GM21529 (cell line): ENCODE data around the gene CFAP61.
A peak's percentile ranks its signal among the peaks of the same experiment; 100 is the strongest.

Experiments used
- ATAC-seq: cut with Tn5 transposase; IDR thresholded peaks from one replicate; pipeline ENCODE4 v1.9.1; 2021; ENCODE audit not compliant: unreplicated experiment

The CFAP61 gene

DNA sequence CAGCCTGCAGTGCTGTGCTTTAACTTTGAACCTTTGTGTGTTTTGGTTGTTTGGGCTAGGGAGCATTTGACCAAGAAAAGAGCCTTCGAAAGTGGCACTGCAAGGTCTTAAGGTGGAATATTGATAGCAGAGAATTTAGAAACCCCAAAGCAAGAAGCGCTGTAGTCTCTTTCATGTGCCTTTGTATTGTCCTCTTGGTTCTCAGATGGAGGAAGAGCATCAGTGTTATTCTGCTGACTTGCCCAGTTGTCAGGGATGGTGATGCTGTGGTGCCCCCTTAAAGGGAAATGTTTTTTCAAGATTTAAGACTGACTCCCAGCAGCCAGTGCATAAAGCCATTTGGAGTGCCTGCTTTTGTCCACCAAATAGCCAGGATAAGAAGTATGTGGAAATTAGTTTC is 212.9 kb downstream of the CFAP61 start:
- no peak for ATAC-seq

DNA sequence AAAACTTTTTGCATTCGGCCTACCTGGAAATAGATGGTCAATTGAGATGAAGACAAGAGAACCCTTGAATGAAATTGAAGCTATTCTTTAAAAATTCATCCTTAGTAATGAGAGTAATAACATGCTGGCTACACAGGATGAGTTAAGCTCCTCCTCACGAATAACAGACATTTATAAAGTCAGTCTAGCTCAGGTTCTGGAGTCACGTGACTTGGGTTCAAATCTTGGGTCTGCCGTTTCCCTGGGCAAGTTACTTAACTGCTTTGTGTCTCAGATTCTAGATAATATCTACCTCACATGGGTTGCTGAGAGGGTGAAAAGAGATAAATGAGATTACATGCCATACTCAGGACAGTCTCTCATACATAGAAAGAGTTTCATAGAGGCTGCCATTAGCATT is 214.2 kb downstream of the CFAP61 start:
- ATAC-seq, result no peak

DNA sequence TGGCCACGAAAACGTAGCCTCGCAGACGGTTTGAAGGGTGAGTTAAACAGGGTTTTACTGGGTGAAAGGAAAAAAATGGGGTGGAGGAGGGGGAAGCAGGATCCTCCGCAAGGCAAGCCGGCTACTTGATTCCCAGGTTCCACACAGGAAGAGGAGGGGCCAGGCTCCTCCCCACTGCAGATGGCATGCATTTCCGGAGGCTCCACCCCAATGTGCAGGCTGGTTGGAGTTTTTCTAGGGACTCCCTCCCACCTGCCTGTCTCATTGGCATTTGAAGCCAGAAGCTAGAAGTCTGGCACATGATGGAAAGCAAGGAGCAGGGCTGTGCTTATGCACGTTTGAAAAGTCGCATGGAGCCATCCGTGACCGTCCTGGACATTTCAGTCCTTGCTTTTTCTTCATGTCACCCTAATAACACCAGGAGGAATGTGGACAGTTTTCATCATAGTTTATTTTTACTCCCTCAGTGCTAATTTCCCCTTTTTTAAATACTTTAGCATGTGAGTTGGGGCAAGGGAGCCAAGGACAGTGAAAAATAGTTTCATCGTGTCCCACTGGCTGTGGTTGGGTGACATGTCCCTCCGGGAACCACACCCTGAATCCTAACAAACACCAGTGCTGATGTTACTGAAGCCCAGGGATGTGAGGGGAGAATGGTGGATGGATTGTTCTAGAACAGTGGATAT is 215.5 kb downstream of the CFAP61 start:
- ATAC-seq, result no peak

DNA sequence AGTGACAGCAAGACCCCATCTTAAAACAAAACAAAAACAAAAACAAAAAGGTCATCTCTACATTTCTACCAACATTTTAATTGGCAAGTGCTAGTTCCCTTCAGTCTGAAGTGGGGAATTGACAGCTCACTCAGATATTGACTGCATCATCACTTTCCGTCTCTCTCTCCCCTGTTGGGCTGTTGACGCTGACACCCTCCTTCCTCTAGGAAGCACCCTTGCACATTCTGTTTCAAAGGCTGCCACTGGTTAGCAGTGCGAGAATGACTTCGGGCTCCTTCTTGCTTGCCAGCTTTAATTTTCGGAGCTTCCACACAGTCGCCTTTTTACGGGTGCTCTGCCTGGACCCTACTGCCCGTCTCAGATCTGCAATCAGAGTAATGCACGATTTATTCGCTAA is 218.9 kb downstream of the CFAP61 start:
- ATAC-seq, result no peak

DNA sequence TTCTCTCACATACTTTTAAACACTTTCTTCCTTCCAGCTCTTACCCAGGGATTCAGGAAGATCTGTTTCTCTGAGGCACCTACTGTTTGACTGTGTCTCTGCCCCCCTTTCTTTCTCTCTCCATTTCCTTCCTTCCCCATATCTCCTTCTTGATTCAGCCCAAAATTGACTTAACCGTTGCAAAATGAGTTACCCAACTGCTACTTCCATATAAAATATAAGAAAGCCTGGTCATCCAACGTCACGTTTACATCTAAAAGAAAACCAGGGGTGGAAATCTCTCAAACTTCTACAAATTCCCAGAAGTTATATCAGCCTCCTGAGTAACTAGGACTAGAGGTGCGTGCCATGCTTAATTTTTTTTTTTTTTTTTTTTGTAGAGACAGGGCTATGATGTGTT is 220.4 kb downstream of the CFAP61 start:
- ATAC-seq, result no peak

DNA sequence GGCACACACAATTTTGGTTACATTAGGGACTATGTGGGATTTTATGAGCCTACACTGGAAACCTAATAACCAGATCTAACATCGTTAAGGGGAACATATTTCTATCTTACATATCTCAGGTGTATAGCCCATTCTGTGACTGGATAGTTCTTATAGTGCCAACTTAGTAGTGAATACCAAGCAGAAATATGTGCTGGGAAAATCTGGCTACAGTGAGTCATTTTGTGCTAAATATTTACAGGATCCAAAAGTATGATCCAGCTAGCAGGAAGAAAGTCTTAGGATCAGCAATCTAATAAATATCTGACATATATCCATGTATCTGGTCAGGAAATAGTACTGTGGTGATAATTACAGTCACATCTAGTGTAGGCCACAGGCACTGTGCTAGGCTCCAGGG is 221.0 kb downstream of the CFAP61 start:
- no peak for ATAC-seq

DNA sequence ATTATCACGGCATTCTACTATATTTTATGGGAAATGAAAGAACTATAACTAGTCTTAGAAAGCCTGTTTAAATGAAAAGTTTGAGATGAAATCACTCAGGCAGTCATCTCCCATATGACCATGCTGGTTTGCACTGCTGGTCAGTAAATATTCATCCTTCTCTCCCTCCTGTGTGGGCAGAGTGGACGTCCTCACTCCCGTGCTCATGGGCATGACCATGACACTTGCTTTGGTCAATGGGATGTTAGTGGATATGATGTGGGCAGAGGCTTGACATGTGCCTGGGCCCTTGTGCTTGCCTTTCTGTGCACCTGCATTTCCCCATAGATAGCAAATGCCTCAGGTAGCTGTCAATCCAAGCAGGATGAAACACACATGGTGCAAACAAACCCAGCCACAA is 222.5 kb downstream of the CFAP61 start:
- ATAC-seq, result no peak

DNA sequence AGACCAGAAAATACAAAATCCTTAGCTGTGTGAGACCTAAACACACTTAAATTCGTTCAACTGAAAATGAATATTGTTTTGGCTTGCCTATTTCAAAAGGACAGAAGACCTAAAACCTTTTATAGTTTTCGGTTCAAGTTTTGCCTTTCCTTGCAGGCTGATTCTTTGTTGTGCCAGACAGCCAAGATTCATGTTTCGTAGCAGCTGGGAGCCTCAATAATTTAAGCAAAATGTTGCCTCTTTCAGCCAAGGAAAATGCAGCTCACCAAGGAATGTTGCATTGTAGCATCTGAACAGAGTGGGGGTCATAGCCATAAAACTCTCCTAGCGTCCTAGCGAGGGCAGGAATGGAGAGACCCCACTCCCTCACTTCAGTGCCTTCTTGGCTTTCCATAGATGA is 223.3 kb downstream of the CFAP61 start:
- no peak for ATAC-seq

DNA sequence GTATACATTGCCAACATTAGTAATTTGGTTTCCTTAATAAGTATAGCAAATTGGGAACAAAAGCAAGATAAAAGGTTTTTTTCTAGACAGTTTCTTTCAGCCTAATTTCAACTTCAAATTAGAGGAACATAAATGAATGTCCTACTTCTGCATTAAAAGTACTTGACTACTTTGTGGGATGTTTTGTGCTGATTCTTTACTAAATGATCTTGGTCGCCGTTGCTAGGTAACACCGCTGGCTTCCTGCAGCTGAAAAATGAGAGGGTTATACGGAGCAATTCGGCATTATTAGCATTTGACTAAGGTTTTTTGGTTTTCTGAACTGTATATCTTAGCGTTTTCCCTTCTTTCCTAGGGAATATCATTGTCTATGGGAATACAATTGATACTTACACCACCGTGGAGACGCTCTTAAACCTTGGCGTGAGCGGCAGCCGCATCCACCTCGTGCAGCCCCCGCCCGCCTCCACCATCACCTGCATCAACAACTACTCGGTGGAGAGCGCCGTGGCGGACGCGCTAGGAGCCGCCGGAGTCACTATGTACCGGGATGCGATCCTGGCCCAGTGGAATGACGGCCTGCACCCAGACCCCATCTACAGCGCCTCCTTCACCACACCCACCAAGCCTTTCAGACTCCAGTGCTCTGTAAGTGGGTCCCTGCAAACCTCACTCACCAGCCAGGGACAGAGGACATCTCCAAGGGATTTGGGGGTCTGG is 224.6 kb downstream of the CFAP61 start:
- no peak for ATAC-seq

DNA sequence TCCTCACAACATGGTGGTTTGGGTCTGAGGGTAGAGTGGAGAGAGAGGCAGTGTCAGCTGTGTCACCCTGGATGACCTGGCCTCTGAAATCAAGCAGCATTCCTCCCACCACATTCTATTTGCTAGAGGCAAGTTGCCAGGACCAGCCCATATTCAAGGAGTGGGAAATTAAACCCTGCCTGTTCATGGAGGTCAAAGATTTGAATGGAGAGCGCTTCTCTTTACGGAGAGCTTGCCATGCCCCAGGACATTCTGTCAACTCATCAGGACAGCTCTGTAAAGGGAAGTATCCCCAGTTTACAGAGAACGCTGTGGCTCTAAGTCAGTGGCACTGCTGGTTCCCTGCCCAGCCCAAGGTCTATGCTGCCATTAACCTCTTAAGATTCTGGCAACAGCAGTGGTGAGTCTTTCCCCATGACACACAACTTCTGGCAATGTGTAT is 225.6 kb downstream of the CFAP61 start:
- ATAC-seq, result no peak

DNA sequence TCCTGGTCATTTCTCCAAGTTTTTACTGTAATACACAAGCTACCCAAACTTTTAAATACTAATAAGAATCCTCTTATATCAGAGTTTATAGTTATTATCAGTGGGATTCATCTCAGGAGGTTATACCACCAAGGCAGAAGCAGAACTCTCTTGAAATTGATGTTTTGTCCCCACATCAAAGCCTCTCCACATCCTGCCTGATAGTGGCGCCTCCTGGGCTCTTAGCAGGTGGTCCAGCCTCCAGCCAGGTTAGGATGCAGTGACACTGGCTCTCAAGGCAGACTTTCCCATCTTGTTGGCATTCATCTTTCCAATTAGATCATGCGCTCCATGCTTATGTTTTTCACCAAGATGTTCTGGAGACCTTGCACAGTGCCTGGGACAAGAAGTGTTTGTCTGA is 233.7 kb downstream of the CFAP61 start:
- no peak for ATAC-seq

DNA sequence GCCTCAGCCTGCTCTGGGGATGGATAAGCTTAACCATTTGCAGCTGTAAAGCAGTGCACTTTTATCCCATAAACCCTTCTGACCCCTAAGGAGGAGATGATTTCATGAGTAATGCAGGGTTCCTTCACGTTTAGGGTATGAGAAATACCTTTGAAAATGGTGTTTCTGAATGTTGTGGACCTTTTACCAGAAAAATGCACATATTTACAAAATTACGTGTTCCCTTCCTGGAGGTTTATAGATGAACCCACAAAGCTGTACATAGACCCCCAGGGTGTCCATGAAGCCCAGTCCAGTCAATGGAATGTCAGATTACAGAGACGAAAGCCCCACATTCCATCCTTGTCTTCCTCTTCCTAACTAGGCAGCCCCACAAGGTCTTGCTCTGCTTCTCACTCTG is 237.0 kb downstream of the CFAP61 start:
- ATAC-seq, result no peak

DNA sequence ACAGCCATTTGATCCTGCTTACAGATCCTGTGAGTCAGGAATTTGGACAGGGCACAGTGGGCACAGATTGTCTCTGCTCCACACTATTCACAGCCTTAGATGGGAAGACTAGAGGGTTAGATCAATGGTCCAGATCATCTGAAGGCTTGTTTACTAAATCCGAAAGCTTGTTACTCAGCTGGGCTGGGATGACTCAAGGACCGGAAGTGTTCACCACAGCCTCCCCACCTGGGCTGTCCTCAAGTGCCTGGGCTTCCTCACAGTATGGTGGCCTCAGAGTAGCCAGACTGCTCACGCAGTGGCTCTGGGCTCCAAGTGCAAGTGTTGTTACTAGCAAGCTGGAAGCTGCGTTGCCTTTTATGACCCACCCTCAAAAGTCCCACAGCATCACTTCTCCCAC is 240.1 kb downstream of the CFAP61 start:
- ATAC-seq, result peak; percentile 58

DNA sequence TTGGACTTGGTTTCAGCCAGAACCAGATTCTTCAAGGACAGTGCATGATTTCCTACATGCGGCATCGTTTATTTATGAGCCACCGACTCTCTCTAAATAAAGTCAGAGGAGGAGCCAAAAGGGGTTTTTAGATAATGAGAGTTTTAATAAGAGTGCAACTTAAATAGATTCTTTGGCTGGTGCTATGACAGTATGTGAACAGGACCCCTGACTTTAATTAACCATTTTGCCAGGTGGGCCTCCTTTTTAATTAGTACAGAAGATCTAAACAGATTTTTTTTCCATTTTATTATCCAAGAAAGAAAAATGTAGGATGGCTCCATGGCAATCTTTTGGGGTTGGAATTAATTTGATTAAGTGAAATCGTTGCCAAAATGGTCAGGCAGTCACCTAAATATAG is 240.8 kb downstream of the CFAP61 start:
- ATAC-seq, result no peak

DNA sequence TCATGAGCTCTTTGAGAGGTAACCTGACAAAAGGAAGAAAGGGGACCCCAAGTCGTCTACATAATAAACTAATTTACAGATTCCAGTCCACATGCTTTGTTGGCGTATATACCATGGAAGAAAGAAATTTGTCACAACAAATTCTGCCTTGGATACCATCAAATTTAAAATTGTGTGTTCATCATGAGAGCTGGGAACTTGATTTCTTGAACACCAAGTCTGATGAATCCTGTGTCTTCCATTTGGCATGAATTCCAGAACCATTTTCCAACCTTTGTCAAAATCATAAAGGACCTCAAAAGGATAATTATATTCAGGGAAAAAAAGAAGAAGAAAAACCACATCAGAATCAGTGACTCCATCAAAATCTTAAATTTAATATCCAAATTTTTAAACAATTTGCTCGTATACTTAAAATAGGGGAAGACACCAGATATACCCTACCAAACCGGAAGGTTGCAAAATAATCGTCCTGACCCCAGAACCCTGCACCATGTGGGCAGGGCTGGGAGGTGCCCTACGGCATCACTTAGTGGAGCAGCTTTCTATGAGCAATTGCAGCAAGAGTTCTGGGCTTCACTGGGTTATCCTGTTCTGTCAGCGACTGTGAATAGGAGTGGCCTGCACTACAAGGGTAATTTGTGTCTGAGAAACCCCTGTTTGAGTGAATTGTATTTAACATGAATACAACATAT is 241.5 kb downstream of the CFAP61 start:
- no peak for ATAC-seq

DNA sequence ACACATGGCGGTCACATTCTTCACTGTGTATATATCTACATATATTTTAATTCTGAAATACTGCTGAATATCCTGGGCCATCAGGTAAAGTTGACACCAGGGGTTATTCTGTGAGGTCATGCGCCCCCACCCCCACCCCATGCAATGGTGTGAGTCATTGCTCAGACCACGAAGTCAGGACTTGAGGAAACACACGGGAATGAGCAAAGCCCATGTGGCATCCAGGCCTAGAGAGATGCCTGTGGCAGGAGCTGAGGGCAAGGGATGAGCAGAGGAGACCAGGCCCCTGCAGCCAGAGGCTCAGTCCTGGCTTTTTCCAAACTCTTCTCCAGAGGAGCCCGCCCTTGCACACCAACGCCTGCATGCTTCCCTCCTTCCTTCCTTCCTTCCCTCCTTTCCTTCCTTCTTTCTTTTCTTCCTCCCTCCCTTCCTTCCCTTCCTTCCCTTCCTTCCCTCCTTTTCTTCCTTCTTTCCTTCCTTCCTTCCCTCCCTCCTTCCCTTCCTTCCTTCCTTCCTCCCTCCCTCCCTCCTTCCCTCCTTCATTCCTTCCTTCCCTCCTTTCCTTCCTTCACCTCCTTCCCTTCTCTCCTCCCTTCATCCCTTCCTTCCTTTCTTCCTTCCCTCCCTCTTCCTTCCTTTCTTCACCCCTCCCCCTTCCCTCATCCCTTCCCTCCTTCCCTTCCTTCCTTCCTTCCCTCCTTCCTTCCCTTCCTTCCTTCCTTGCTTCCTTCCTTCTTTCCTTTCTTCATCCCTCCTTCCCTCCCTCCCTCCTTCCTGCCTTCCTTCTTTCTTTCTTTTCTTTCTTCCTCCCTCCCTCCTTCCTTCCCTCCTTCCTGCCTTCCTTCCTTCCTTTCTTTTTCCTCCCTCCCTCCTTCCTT is 243.5 kb downstream of the CFAP61 start:
- ATAC-seq, result no peak

DNA sequence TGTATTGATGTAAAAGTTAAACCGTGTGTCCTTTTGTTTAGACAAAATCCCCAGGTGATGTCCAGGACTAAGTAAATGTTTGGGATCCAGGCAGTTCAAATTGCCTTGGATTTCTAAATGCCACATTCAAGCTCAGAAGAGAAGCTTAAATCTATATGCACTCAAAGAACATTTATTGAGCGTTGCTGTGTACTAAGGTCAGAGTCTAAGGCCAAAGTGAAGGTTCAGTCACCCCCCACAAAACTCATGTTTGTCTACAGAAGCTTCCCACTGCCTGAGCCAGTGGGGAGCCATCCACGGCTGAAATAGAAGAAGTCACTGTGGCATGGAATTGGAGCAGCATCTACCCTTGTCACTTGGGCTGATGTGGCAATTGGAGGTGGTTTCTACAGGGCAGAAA is 244.8 kb downstream of the CFAP61 start:
- no peak for ATAC-seq

DNA sequence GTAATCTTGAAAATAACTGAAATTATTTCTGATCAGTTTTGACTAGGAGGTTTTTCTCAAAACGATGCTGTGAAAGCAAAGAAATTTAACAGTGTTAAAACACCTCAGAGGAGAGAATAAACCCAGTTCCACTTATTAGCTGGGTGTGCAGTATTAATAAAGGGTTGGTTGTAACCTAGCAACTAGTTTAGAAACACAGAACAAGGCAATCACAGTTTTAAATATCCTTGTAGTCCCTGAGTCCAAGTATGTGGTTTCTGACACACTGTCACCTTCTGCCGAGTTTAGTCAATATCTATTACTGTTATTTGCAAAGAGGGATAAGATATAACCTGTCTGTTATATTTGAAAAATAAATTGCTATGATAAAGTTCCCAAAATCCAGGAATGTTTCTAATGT is 245.4 kb downstream of the CFAP61 start:
- no peak for ATAC-seq

DNA sequence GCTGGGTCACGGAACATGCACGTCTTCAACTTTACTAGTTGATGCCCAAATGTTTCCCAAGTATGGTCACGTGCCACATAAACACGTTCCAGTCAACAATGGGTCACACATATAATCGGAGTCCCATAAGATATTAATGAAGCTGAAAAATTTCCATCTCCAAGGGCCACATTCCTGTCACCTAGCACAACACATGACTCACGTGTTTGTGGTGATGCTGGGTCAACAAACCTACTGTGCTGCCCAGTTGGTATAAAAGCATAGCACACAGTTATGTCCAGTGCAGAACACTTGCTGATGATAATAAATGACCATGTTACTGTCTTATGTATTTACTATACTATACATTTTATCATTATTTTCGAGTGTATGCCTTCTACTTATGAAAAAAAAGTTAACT is 247.6 kb downstream of the CFAP61 start:
- ATAC-seq, result no peak

DNA sequence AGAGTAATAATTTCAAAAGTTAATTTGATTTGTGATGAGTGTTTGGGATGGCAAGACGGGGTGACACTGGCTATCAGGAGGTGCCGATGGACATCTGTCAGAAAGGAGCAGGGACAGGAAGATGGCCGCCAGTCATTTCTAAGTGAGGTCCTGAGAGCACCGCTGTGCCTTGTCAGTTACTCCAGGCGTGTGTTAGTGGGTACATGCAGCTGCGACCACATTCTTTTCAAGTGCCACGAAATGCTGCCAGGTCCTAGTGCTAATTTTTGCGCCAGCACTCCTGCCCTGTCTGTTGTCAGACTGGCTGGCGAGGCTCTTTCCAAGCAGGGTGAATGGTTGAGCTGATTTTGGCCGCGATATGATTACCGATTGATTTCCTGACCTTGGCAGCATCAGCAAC is 251.0 kb downstream of the CFAP61 start:
- no peak for ATAC-seq

DNA sequence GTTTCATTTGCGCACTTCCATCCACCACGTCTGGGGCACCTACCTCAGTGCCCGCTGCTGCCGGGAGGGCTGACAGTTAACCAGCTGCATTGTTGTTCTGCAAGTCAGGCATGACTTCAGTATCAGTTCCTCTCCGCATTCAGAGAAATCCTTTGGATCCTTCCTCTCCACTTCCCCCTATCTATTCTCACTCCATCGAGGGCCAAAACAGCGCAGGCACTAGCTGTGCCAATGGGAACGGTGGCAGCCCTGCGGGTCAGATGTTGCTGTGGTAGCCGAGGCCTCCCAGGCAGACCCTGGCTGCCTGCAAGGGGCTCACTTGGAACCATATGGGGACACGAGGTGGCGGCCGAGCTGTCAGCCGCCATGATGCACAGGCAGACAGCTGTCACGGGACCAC is 251.4 kb downstream of the CFAP61 start:
- ATAC-seq, result no peak
